ENCODE results near the gene NRXN3.

Gene NRXN3

GRCh38 chr14:79899610-79900009 lies 1729.4 kb downstream of the NRXN3 start:
- H3K4me3 ChIP-seq (ENCODE audit: low read depth, low read length), result no peak overlapping the region
- TF ChIP-seq CTCF (IDR thresholded peaks at IDR 0.05; ENCODE audit: low read depth, low read length), result no peak

- TF ChIP-seq CTCF (IDR thresholded peaks at IDR 0.05; ENCODE audit: low read depth, low read length), result no peak
- H3K4me3 ChIP-seq (ENCODE audit: low read depth, low read length), result no peak overlapping the region
Observed at GRCh38 chr14:79904497-79904896, 1734.3 kb downstream of the NRXN3 start.

- H3K4me3 ChIP-seq (ENCODE audit: low read depth, low read length), result no peak overlapping the region
- TF ChIP-seq CTCF (IDR thresholded peaks at IDR 0.05; ENCODE audit: low read depth, low read length), result no peak
Observed at GRCh38 chr14:79906994-79907393, 1736.8 kb downstream of the NRXN3 start.

- H3K4me3 ChIP-seq (ENCODE audit: low read depth, low read length), result no peak overlapping the region
- no peak for TF ChIP-seq CTCF (IDR thresholded peaks at IDR 0.05; ENCODE audit: low read depth, low read length)
Observed at GRCh38 chr14:79910086-79910485, 1739.9 kb downstream of the NRXN3 start.

- no peak for TF ChIP-seq CTCF (IDR thresholded peaks at IDR 0.05; ENCODE audit: low read depth, low read length)
Observed at GRCh38 chr14:79911744-79912143, 1741.6 kb downstream of the NRXN3 start.

GRCh38 chr14:79914595-79914994 lies 1744.4 kb downstream of the NRXN3 start:
- TF ChIP-seq CTCF (IDR thresholded peaks at IDR 0.05; ENCODE audit: low read depth, low read length), result no peak
- H3K4me3 ChIP-seq (ENCODE audit: low read depth, low read length), result no peak overlapping the region

More at GRCh38 chr14:79911744-79912143, 1741.6 kb downstream of the NRXN3 start:
- H3K4me3 ChIP-seq (ENCODE audit: low read depth, low read length), result no peak overlapping the region

GRCh38 chr14:79915406-79915805 lies 1745.2 kb downstream of the NRXN3 start:
- no peak overlapping the region for H3K4me3 ChIP-seq (ENCODE audit: low read depth, low read length)
- no peak for TF ChIP-seq CTCF (IDR thresholded peaks at IDR 0.05; ENCODE audit: low read depth, low read length)

Measured in WI38 (cell line).